Psoas muscle (tissue), 8 donors: ENCODE data around the gene SRRM5. TPM values are rescaled to one million over a fixed set of nuclear protein-coding genes. Genes with fewer than 3 reads are reported as not detected.

Experiments used
- ATAC-seq, 4 donors: fragments of 200-7000 bp; cut with Tn5 transposase; one replicate each; pipeline ENCODE4 v1.9.1; 2020; ENCODE audit warnings: moderate library complexity in 3 of 4, mild to moderate bottlenecking in 2 of 4
- DNase-seq, 2 donors: peaks; one replicate each; pipeline ENCODE4 v3.0.0-alpha.2; 2020
- H3K27ac ChIP-seq: fragments of 200-600 bp; one replicate; pipeline ENCODE4 v1.8.0; 2022
- H3K27me3 ChIP-seq, 3 donors: fragments of 200-600 bp in 1 of 3; one replicate each; pipeline versions ENCODE4 v1.6.1 to v1.8.0; 2013 to 2022; ENCODE audit warnings: low read length in 2 of 3, mild to moderate bottlenecking in 2 of 3, moderate library complexity in 1 of 3; ENCODE audit not compliant: insufficient read depth in 3 of 3
- H3K36me3 ChIP-seq, 2 donors: fragments of 200-600 bp in 1 of 2; one replicate each; pipeline versions ENCODE4 v1.6.1 to v1.8.0; 2013 to 2022; ENCODE audit warnings: low read depth in 1 of 2, mild to moderate bottlenecking in 1 of 2, moderate library complexity in 1 of 2; ENCODE audit not compliant: insufficient read depth in 1 of 2
- H3K4me1 ChIP-seq: fragments of 200-600 bp; one replicate; pipeline ENCODE4 v1.8.0; 2022
- H3K4me3 ChIP-seq: fragments of 200-600 bp; one replicate; pipeline ENCODE4 v1.8.0; 2022; ENCODE audit warnings: mild to moderate bottlenecking
- H3K9me3 ChIP-seq: fragments of 200-600 bp; one replicate; pipeline ENCODE4 v1.8.0; 2022
- CTCF ChIP-seq: fragments of 200-600 bp; IDR thresholded peaks from one replicate; pipeline ENCODE4 v1.8.0; 2022; ENCODE audit warnings: antibody characterized with exemption
- WGBS, 3 donors: extraction: QIAGEN DNeasy Blood & Tissue Kit; methylation state at CpG; one replicate each; pipeline versions ENCODE4 v1.1.6 to v1.1.7; 2013; 5-methylcytosine and 5-hydroxymethylcytosine counted together
- intact Hi-C, 2 donors: fragments of 100-400 bp; cut with DNase I; formaldehyde crosslinking; loops; one replicate each; pipeline versions ENCODE4 v1.11.0 to v1.14.2; 2022
- polyA plus RNA-seq, 3 donors: library from polyadenylated mRNA; stranded (reverse); fragments of 200-250 nt; gene quantifications; one replicate each; pipeline ENCODE4 v1.2.3, GENCODE V29; 2013
- total RNA-seq, 4 donors: library from RNA; stranded (reverse); fragmentation: NEBNext Ultra II Directional in 2 of 4; extraction: Animal tissue kit (Norgen Biotek cat#: 25700) in 2 of 4; gene quantifications; one replicate each; pipeline versions ENCODE4 v1.2.1 to v1.2.4, GENCODE V29; 2021 to 2023
- donor health status: healthy with polysubstance abuse.
- donor health status: DM: no; HTN: no; CAD: no; lungs with moderate emphysema.
- donor health status: Bipolar disorder and iron deficiency.
- donor health status: healthy.
- donor health status: DM: yes; HTN: yes; CAD: no.
- donor health status: DM: no; HTN: no; CAD: no.
- donor health status: DM: no; HTN: no; CAD: no.
- donor health status: DM: yes; HTN: yes; CAD: no.

Gene SRRM5
- total and polyA plus RNA-seq, 7 donors, result 0.10 to 1.1 (median 0.27) TPM; not detected in 1

GRCh38 chr19:43619262-43620060 lies 7.6 kb downstream of the SRRM5 start, which contains the start of gene ZNF428:
Gene ZNF428, minus strand, starts transcription at chr19:43619629. Its CDS starts 5,325 bp downstream, at chr19:43614304.
- DNase-seq (peak; percentile 89 to 94), ATAC-seq (peak; percentile 93 to 96 (median 94))
- H3K27ac ChIP-seq, result peak within 1 kb of the TSS; percentile 95
- no peaks in the 10 kb centered on the region for H3K27me3 ChIP-seq
- H3K4me1 ChIP-seq, result no peaks in the 10 kb centered on the region
- H3K4me3 ChIP-seq, result peak within 1 kb of the TSS; percentile 76
- TF ChIP-seq CTCF, result no peak
- WGBS, 3 donors, result 0 to 1% (median 1%) methylated on average over 50 to 81 of the region's 81 CpGs
- H3K9me3 ChIP-seq, result no peaks in the 10 kb centered on the region
- intact Hi-C loops, result no loop called here
- no peaks in the 10 kb centered on the region for H3K36me3 ChIP-seq

- peak overlapping the region; percentile 95 for H3K27ac ChIP-seq
- H3K27me3 ChIP-seq, result no peaks in the 10 kb centered on the region
- intact Hi-C loops, result no loop called here
- 37 to 41% (median 38%) methylated on average over 23 of the region's 23 CpGs for WGBS, 3 donors
- no peak for DNase-seq
- peak overlapping the region; percentile 76 for H3K4me3 ChIP-seq
- peak in 1 of 4 donors; percentile 6 for ATAC-seq
- no peak for TF ChIP-seq CTCF
- no peaks in the 10 kb centered on the region for H3K9me3 ChIP-seq
- H3K36me3 ChIP-seq, result no peaks in the 10 kb centered on the region
- peaks cover 3% of the 10 kb centered on the region for H3K4me1 ChIP-seq
These were observed 8.4 kb downstream of the SRRM5 start for GRCh38 chr19:43620061-43621001.

- 49 to 84% (median 59%) methylated on average over 4 of the region's 4 CpGs for WGBS, 3 donors
- no peak for ATAC-seq
- Histone ChIP-seq H3K9me3 (no peaks in the 10 kb centered on the region), H3K4me1 (peaks cover 3% of the 10 kb centered on the region), H3K36me3 (no peaks in the 10 kb centered on the region), H3K27me3 (no peaks in the 10 kb centered on the region), H3K27ac (no peak overlapping the region), H3K4me3 (no peak overlapping the region)
- TF ChIP-seq CTCF, result no peak
- intact Hi-C loops, result no loop called here
- DNase-seq, result no peak
These were observed 10.2 kb downstream of the SRRM5 start for GRCh38 chr19:43622070-43622469.

- 68 to 73% (median 70%) methylated on average over 1 of the region's 1 CpG for WGBS, 3 donors
- Histone ChIP-seq H3K36me3 (no peaks in the 10 kb centered on the region), H3K4me1 (peaks cover 3% of the 10 kb centered on the region), H3K27me3 (no peaks in the 10 kb centered on the region), H3K4me3 (no peak overlapping the region), H3K27ac (no peak overlapping the region), H3K9me3 (no peaks in the 10 kb centered on the region)
- TF ChIP-seq CTCF, result no peak
- no peak for ATAC-seq
- intact Hi-C loops, result no loop called here
- DNase-seq, result no peak
These were observed 11.1 kb downstream of the SRRM5 start for GRCh38 chr19:43622956-43623355.
